ENCODE results near the gene NPAS3.

NPAS3 gene

DNA sequence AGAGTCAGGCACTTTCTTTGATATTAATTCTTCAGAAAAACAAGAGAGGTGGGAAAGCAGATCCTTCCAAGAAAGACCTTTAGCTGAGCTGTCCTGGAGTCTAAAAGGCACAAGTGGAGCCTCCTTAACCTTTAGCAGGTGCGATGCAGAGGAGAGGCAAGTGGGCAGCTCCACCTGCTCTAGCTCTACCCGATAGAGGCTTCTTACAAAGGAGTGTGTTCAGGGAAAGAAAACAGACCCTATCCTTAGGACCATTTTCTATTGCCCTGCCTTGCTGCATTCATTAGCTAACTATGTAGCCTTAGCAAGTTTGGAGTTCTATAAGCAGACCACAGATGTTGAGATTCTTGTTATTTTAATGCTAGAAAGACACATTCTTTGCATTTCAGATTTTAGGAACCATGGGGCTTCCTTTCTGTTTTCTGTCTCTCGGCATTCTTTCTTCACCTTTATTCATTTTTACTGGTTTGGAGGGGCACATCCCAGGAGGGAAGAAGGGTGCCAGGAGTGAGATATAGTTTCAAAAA is 797.7 kb downstream of the NPAS3 start:
- no peak for DNase-seq

DNA sequence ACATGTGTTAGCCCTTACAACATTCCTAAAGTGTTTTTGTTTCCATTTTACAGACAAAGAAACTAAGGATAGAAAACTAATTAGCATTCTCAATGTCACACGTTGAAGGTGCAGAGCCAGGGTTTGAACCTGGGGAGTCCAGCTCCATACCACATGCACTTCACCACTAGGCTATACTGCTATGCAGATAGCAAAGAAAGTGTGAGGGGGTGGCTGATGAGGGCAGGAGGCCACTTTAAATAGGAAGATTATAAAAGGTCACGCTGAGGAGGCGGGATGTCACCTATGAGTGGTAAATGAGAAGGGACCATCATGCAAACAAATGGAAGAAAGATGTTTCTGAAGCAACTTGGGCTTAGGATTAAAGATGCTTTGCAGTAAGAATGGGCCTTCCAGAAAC is 798.3 kb downstream of the NPAS3 start:
- DNase-seq: no peak

DNA sequence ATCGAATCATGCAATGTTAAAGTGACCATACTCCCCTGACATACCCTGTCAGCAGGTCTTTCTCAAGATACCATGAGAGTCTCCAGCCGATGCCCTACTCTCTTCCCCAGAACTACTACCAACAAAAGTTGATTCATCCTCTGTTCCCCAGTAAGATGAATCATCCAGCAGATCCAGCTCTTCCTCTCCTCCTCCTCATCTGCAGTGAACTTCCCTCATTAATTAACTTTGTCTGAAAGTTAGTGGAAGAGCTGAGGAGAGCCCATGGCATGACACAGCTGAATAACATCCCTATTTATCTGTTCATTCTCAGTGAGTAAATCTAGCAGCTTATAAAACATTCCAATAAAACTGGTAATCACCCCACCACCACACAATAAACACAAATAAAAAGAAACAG is 798.8 kb downstream of the NPAS3 start:
- DNase-seq: no peak

DNA sequence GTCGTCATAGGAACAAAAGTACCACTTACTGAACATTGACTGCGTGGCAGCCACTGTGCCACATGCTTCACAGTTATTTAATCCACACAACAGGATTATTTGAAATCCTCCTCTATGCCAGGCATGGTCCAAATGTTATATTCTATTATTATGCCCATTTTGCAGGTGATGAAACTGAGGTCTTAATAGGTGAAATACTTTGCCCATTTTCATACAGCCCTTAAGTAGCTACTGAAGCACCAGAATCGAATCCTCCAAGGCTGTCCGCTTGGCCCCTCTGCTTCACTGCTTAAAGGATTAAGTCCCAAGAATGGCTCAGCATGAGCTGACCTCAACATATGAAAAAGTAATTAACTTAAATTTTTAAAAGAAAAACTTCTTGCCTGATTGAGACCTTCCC is 799.4 kb downstream of the NPAS3 start:
- DNase-seq: no peak

DNA sequence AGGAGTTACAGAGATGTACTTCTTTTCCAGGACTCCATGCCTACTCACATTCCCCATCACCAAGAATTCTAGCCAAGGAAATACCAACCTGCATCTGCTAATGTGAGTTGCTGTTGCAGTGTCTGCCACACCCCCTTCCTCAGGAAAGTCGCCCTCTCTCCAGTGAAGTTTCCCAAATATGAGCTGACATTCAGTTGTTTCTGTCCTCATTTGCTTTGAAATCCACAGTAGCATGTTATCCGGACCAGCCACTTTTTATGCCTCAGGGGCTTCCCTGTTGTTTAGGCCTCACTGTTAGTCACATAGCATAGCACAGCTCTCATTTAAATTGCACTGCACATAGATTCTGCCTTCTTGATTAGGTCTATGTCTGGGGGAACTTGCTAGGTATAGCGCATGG is 799.8 kb downstream of the NPAS3 start:
- DNase-seq: no peak

DNA sequence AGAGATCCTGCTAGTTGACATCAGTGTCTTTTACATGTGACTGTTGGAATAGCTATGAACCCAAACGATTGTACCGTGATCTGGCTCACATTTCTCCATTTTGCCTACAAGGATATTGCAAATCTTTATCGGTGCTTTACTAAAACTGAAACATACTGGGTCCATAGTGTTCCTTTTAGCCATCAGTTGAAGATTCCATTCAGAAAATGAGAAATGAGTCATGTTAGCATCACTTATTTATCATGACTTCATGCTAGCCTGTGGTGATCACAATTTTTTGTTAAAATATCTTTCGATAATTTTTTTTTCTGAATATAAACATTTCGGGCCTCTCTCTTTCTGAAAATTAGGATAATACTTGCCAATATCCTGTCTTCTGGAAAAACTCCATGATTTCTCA is 801.9 kb downstream of the NPAS3 start:
- DNase-seq: no peak

DNA sequence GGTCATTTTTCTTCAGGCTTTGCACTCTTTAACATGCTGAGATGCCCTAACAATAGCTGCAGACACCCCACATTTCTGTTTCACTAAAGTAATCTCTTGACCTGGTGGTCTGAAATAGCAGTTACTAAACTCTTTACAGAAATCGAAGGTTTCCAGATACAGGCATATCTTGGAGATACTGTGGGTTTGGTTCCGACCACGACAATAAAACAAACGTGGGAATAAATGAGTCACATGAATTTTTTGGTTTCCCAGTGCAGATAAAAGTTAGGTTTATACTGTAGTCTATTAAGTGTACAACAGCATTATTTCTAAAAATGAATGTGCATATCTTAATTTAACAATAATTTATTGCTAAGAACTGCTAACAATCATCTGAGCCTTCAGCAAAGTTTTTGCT is 803.5 kb downstream of the NPAS3 start:
- no peak for DNase-seq

DNA sequence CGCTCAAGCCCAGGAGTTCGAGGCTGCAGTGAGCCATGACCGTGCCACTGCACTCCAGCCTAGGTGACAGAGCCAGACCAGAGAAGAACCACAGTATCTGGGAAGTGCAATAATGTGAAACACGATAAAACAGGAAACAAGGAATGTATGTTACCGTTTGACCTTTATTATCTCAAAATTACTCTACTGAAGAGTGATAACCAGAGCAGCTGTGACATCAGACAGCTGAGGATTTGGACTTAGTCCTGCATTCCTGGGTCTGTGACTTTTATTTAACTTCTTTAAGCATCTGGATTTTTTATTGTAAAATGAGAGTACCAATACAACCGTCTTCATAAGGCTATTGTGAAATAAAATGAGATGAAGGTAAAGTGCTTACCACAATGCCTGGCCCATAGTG is 806.5 kb downstream of the NPAS3 start:
- no peak for DNase-seq

DNA sequence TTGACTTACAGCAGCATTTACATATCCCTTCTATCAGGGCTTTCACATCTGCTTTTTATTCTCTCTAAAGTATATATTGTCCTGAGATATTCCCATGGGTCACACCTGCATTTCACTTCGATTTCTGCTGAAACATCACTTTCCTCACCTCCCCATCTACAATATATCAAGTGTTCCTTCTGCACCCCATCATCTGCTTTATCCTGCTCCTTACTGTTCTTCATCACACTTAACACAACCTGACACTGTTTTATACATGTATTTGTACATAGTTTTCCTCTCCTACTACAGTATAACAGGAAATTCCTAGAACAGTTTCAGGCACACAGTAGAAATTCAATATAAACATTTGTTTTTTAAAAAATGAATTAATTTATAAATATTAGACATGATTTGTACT is 809.1 kb downstream of the NPAS3 start:
- DNase-seq: no peak

DNA sequence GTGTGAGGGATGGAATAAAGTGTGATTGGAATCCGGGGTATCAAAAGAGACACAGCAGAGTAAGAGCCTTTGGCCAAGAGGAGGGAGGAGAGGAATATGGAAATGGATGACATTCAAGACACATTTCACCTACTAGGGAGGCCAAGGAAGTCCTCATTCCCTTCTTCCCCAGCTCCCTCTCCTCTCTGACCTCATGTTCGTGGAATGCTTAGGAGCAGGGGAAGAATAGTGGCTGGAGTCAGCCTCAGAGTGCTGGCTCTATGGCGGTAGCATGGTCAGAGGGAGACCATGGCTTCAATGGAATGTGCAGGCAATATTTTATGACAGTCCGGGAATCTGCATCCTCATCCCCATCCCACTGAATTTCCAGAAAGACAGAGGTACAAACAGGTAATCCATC is 815.6 kb downstream of the NPAS3 start:
- no peak for DNase-seq

DNA sequence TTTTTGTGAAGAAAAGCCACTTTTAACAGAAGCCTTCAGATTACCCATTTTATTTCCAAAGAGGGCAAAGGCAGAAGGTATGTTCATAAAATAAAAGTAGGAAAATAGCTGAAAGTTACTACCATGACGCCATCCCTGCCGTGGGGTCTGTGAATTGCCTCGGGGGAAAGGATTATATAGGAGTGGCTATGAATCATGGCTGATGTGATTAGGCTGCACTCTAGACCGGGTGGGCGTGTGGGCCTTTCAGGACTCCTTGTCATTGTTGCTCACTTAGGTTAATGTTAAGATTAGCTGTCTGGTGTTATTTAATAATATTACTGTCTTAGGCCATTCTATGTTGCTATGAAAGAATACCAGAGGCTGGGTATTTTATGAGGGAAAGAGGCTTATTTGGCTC is 816.7 kb downstream of the NPAS3 start:
- DNase-seq: no peak

DNA sequence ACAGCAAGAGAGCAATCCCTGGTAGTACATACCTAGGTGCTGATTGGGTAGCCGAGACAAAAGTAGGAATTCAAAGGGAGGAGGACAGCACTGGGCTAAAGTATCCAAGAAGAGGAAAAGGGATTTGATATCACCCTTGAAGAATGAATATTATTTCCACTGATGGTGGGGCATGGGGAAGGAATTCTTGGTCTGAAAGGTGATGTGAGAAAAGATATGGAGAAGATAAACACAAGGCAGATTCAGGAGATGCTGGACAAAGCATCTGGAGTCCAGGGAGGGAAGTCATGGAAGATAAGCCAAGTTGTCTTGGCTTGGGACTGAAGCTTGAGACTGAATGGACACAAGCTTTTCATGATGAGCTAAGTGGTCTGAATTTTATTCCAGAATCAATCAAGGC is 818.2 kb downstream of the NPAS3 start:
- no peak for DNase-seq

DNA sequence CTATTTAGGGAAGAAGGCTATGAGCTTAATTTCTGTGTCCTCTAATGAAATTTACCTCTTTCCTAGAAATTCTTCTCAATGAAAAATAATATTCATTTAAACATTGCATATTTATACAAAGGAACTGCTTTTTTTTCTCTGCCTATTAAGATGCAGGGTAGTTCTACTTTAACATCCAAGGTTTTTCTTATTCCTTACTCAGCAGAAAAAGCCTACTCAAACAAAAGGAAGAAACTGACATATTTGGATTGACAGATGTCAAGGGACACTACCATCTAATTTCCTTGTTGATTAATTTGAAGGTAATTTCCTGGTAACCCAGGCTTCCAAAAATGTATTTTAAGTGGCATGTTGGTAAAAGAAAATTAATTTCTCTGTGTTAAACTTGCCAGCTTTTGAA is 819.9 kb downstream of the NPAS3 start:
- DNase-seq: no peak

DNA sequence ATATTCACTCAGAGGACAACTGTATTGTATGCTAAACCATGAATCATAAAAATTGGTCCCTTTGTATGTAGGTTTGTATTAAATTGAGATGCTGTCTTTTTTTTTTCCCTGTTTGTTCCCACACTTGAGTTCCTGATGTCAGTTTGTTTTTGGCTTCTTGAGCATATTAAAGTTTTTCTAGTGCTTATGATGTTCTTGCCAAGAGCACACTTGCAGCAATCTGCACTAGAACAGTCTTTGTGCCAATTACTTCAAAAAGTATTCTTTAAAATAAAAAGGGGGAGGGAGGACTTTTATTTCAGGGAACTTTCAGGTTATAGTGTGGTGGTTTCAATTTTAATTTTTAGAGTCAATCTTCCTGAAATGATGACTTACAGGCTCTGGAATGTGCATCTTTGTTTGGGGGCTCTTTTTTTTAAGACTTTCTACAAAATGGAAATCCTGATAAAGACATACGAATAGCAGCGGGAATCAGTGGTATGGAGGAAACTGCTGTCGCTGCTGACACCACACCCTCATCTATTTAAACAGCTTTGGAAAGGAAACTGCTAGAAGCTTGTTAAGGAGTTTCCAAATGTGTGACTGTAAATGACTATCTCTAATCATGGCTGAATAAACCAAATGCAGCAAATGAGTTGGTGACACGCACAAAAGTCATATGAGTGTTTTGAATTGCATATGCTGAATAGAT is 823.6 kb downstream of the NPAS3 start:
- DNase-seq: no peak

DNA sequence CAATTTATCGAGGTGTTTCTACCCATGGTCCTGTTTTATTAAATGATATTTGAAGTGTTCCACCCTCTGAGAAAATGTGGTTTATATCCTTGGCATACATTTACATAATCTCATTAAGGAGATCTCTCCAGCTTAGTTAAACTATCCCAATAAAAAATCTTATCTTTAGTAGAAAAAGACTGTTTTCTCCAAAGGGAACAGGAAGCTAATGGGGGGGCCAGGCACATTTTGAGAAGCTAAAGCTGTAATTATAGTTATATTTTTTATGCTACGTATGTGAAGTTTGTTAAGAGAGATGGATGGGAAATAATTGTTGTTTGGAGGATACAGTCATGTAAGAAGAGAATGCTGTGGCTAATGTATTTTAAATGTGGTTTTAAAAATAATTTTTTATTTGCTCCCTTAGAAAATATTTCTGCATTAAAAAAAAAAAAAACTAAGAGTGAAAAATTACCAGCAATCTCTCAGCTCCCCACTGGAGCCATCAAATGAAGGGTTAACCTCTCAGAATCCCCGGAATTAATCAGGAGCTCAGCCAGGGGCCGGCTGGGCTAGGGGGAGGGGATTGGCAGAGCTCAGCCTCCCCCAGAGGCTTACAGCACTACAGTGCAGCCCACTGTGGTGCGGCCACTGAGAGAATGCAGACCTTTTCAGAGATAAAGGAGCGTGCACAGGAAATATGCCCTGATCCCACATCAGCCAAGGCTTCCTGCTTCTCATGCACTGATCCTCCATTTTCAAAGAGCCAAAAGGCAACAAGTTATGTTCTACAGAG is 826.4 kb downstream of the NPAS3 start:
- no peak for DNase-seq

DNA sequence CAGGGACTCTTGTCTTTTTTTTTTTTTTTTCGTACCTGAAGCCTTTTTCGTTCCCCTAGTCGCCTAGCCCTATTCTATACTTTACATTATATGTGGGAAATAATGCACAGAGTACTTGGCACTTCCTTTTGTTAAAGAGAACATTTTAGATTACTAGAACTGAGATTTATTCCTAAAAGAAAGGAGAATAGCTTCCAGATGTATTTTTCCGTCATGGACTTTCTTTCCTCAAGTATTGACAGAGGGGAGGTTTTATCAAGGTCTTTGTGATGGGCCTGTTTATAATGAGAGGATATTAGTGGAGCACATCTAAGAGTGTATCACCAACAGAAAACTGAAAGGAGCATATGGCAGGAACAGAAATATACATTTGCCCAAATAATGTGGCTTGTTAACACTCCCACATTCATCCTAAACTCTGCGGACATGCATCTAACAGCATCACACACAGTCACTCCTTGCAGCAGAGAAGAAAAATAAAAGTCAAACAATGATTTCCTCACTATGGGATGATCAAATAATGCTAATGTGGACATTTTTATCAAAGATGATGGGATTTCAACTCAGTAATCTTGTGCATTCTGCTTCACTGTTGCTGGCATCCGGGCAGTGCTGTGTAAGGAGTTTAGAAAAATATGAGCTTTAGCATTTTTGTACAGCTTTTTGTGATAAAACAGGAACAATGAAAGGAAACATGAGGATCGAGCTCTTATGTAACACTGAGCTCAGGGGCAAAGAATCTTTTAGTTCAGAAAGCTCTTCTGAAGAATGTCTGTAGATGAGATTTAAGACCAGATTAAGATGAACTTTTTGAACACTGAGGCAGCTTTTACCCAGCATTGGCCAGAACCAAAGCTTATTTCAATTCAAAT is 829.1 kb downstream of the NPAS3 start:
- no peak for DNase-seq

DNA sequence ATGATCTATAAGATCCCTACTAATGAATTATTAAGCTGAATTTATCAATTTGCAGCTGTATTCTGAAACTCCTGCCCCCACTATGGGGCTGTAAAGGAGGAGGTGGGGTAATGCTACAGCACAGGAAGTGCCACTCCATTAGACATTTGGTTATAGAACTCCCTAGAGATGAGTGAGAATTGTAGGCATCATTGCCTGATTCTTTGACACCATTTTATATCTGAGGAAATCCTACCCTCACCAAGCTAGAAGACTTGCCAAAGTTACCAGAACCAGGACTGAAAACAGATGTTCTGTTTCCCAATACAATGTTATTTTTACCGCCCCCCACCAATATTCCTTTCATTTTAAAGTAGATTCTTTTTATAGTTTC is 829.8 kb downstream of the NPAS3 start:
- DNase-seq: no peak

DNA sequence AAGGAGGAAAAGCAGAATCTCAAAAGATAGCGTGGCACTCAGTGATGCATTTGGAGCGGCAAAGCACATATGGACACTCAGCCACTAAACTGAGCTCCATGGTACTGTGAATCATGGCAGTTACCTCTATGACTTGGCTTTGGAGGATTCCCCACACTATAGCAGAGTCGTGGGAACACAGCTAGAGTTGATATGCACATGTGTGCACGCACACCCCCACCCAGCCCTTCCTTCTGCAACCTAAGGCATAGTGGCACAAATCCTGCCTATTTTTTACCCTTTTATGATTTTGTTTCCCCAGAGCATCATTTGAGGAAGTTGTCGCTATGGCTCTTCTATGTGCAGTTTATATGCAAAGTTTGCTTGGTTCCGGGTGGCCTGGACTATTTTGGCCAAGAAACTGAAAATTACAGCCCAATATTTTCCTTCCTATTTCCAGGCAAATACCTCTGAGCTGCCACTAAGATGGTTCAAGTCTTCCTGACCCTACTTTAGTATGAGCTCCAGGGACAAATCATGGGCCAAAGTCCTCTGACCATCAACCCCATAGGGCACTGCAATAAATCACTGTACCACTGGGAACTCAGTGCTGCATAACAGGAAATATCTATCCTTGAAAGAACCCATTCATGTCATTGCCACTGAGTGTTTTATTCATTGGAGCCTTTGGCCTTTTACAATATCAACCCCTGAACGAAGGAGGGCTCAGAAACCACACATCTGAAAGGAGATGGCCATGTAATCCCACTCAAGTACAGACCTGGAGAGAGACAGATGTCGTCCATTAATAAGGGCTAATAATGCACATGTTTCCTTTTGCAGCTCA is 834.7 kb downstream of the NPAS3 start:
- no peak for DNase-seq

DNA sequence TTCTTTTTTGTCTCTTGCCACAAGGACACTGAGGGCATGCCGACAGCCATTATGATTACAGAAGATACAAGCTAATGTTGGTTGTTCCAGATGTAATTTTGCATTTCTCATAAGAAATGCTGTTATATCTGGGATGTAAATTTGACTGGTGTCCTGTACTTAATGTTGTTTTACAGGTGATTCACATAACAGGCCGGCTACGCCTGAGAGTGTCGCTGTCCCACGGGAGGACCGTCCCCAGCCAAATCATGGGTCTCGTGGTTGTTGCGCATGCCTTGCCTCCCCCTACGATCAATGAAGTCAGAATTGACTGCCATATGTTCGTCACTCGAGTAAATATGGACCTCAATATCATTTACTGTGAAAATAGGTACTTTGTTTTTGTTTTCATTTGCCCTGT is 835.5 kb downstream of the NPAS3 start:
- no peak for DNase-seq

DNA sequence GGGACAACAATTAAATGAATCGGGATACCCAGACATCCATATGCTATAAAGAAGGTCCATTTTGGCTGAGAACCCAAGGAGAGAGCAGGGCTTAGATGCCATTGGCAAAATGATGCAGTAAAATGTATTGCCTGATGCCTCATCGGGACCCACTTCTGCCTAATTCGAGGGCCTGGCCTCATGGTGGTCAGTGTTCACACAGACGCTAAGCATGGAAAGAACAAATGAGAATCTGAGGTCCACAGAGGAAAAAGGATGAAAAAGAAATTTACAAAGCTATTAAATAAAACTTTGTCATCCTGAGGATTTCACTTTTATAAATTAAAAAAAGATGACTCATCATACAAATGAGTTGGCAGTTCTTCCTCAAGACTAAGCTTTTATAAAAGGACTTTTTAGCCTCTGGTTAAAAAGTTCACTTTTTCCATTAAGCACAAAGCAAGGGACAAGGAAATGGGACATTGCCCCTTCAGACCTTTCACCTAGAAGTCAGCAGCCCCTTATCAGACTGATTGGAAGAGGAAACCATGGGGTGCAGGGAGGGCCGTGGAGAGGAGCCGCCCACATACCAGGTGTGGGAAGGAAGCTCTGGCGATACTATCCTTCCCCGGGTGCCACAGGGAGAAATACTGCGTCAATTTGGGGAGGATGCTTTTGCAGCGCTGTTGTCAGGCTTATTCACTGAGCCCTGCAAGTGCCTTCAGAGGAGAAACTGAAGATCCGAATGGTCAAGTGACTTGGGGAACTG is 836.2 kb downstream of the NPAS3 start:
- DNase-seq: no peak

DNA sequence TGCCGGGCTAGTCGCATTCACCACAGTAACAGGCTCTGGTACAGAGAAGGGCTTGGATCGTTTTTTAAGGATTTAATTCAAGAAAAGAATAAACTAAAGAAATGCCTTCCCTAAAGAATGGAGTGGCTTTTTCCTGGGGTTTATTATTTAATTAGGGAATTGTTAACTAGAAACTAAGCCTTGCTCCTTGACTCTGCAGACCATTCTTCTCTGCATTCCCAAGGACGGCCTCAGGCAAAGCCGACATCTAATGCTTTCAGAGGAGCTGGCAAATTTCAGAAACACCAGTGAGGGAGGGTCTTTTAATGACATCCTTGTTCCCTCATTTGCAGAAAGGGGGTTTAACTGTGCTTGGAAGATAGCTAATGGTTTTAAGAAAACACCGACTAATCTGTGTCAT is 838.2 kb downstream of the NPAS3 start:
- DNase-seq: no peak

DNA sequence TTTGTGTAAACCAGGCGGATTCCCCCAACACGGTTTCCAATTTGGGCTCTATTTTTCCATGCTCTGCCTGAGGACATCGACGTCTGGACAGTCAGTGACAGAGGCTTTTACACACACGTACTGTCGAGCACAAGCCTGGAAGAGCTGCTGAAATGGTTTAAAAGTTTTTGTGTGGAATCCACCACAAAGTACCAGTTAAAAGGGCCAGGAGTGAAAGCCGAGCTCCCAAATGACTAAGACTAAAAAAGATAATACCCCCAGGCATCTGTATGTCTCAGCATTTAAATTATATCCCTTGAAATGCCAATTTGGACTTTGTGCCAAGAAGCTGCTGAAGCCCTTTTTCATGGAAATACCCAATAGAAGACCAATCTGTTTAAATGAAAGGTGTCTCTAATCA is 839.0 kb downstream of the NPAS3 start:
- DNase-seq: no peak
